Cardiac muscle cell (in vitro differentiated cells and primary cell): ENCODE data around the gene CACNG1. TPM values are rescaled to one million over a fixed set of nuclear protein-coding genes. Genes with fewer than 3 reads are reported as not detected.

Experiments
- DNase-seq, 2 donors: peaks; one replicate each; pipeline versions ENCODE4 v3.0.0 to v3.0.0-alpha.2; 2010 to 2017; ENCODE audit warnings: low read depth in 1 of 2, low spot score in 1 of 2
- H3K27ac ChIP-seq: fragments of 200-600 bp; sonication (generic); 2 replicates; pipeline ENCODE4 v1.5.1; 2016
- H3K27me3 ChIP-seq: fragments of 200-600 bp; sonication (generic); 2 replicates; pipeline ENCODE4 v1.6.0; 2016; ENCODE audit warnings: control low read depth
- H3K36me3 ChIP-seq: fragments of 200-600 bp; sonication (generic); 2 replicates; pipeline ENCODE4 v1.5.1; 2016; ENCODE audit warnings: control low read depth
- H3K4me1 ChIP-seq: fragments of 200-600 bp; sonication (generic); 2 replicates; pipeline ENCODE4 v1.8.1; 2017; ENCODE audit warnings: low read depth, mild to moderate bottlenecking, mixed run types
- H3K4me3 ChIP-seq: fragments of 200-600 bp; sonication (generic); 2 replicates; pipeline ENCODE4 v1.5.1; 2016; ENCODE audit warnings: mild to moderate bottlenecking
- H3K9me3 ChIP-seq: fragments of 200-600 bp; sonication (generic); 2 replicates; pipeline ENCODE4 v1.5.1; 2017; ENCODE audit warnings: low read depth, mild to moderate bottlenecking, control low read depth
- polyA plus RNA-seq: library from polyadenylated mRNA; unstranded; fragments of >200 nt; fragmentation: Nextera tagmentation; extraction: Ambion mirVana; gene quantifications from 2 replicates; pipeline ENCODE4 v1.2.1, GENCODE V29; 2016
- total RNA-seq: library from RNA; depleted of rRNA; stranded (reverse); fragments of >200 nt; gene quantifications from 2 replicates; pipeline ENCODE4 v1.2.3, GENCODE V29; 2016
- TF ChIP-seq, protein P1 (sequence below): IDR thresholded peaks from 2 replicates; pipeline ENCODE4 v1.5.1; 2012; ENCODE audit warnings: low read depth, mild to moderate bottlenecking, low read length

CACNG1 gene
- total and polyA plus RNA-seq, 2 experiments from 2014 or later, result not detected

GRCh38 chr17:67004181-67004580 lies 40.2 kb upstream of the CACNG1 start:
- H3K27ac ChIP-seq, result no peak overlapping the region
- H3K4me3 ChIP-seq, result no peak overlapping the region
- no peak for DNase-seq
- TF ChIP-seq, protein P1, sequence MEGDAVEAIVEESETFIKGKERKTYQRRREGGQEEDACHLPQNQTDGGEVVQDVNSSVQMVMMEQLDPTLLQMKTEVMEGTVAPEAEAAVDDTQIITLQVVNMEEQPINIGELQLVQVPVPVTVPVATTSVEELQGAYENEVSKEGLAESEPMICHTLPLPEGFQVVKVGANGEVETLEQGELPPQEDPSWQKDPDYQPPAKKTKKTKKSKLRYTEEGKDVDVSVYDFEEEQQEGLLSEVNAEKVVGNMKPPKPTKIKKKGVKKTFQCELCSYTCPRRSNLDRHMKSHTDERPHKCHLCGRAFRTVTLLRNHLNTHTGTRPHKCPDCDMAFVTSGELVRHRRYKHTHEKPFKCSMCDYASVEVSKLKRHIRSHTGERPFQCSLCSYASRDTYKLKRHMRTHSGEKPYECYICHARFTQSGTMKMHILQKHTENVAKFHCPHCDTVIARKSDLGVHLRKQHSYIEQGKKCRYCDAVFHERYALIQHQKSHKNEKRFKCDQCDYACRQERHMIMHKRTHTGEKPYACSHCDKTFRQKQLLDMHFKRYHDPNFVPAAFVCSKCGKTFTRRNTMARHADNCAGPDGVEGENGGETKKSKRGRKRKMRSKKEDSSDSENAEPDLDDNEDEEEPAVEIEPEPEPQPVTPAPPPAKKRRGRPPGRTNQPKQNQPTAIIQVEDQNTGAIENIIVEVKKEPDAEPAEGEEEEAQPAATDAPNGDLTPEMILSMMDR, result no peak
- no peaks in the 10 kb centered on the region for H3K27me3 ChIP-seq
- H3K9me3 ChIP-seq, result no peaks in the 10 kb centered on the region
- H3K4me1 ChIP-seq, result no peaks in the 10 kb centered on the region
- no peaks in the 10 kb centered on the region for H3K36me3 ChIP-seq

DNA sequence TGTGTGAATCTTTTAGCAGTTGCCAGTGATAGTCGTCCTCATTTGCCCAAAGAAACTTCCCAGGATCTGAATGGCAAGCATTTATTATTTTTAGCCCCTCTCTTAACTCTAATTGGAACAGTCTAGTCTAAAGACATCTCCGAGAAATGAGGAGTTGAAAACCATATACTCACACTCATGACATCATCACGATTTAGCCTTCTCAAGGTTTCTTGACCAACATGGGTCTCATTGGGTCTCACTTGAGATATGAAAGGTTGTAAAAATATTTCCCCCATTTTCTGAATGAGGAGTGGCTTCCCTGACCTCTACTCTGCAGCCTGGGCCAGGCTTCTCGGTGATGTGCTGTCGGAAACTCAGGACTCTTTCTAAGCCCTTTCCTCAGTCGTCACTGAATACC lies 37.1 kb upstream of the CACNG1 start:
- Histone ChIP-seq H3K9me3 (no peaks in the 10 kb centered on the region), H3K4me1 (no peaks in the 10 kb centered on the region), H3K4me3 (no peak overlapping the region), H3K36me3 (no peaks in the 10 kb centered on the region), H3K27ac (no peak overlapping the region), H3K27me3 (no peaks in the 10 kb centered on the region)
- DNase-seq, result no peak
- TF ChIP-seq, protein P1, result no peak

DNA sequence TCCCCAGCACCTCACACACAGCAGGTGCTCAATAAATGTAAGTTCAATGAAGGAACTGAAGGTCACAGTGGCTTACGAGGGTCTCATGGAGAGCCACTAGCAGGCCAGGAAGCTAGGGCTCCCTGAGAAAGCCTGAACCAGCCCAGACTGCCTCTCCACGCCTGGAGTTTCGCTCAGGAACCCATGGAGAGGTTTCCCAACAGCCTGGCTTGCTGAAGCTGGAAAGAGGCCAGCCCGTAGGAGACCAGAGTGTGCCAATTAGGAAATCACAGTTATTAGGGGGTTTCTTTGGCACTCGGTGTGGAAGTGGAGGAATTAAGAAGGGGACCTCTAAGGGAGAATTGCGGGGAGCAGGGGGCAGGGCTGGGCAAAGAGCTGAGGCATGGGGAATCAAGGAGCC lies 36.3 kb upstream of the CACNG1 start:
- H3K4me1 ChIP-seq, result no peaks in the 10 kb centered on the region
- no peak overlapping the region for H3K4me3 ChIP-seq
- no peaks in the 10 kb centered on the region for H3K27me3 ChIP-seq
- TF ChIP-seq, protein P1, result no peak
- no peaks in the 10 kb centered on the region for H3K36me3 ChIP-seq
- peak in 1 of 2 donors; percentile 28 for DNase-seq
- H3K27ac ChIP-seq, result no peak overlapping the region
- no peaks in the 10 kb centered on the region for H3K9me3 ChIP-seq

- Histone ChIP-seq H3K27me3 (no peaks in the 10 kb centered on the region), H3K27ac (no peak overlapping the region), H3K9me3 (no peaks in the 10 kb centered on the region), H3K4me1 (no peaks in the 10 kb centered on the region), H3K4me3 (no peak overlapping the region), H3K36me3 (no peaks in the 10 kb centered on the region)
- DNase-seq, result no peak
- TF ChIP-seq, protein P1, result no peak
Observed at GRCh38 chr17:67011527-67012175, 32.7 kb upstream of the CACNG1 start.

DNA sequence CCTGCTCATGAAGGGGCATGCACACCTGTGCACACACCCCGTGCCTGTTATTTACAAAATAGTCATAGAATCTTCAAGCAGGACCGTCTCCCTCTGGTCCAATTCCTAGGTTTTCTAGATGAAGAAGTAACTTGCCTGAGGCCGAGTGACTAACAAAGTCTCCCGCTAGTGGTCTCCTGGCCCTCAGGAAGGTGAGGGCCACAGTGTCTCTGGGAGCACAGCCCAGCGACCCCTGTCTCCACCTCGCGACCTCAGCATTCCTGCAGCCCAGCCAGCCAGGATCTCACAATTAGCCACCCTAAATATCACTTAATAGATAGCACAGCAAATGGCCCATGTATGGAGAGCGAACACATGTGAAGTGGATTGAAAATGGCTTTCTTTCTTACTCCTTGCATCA lies 30.5 kb upstream of the CACNG1 start:
- Histone ChIP-seq H3K4me1 (peaks cover 4% of the 10 kb centered on the region), H3K27me3 (no peaks in the 10 kb centered on the region), H3K27ac (no peak overlapping the region), H3K9me3 (no peaks in the 10 kb centered on the region), H3K36me3 (no peaks in the 10 kb centered on the region), H3K4me3 (no peak overlapping the region)
- TF ChIP-seq, protein P1, result no peak
- no peak for DNase-seq
